Liver (tissue), 9 donors: ENCODE results near the gene TMEM213. TPM values are rescaled to one million over a fixed set of nuclear protein-coding genes. Genes with fewer than 3 reads are reported as not detected.
A peak's percentile ranks its signal among the peaks of the same experiment; 100 is the strongest.

Source experiments
- DNase-seq: peaks from one replicate; pipeline ENCODE4 v3.0.0-alpha.2; 2017; ENCODE audit warnings: low spot score
- H3K27ac ChIP-seq, 2 donors: one replicate each; pipeline ENCODE4 v1.7.0; 2013; ENCODE audit warnings: inconsistent platforms in 2 of 2, low read length in 2 of 2, control low read depth in 1 of 2, low read depth in 1 of 2, mild to moderate bottlenecking in 1 of 2
- H3K27me3 ChIP-seq, 4 donors: one replicate each; pipeline versions ENCODE4 v1.6.1 to v1.7.0; 2013; ENCODE audit warnings: low read length in 3 of 4, inconsistent platforms in 1 of 4, mild to moderate bottlenecking in 1 of 4, moderate library complexity in 1 of 4; ENCODE audit not compliant: control insufficient read depth in 4 of 4, insufficient read depth in 4 of 4
- H3K36me3 ChIP-seq, 4 donors: one replicate each; pipeline versions ENCODE4 v1.6.1 to v1.7.0; 2013; ENCODE audit warnings: low read length in 3 of 4, mild to moderate bottlenecking in 3 of 4, low read depth in 1 of 4, moderate library complexity in 1 of 4; ENCODE audit not compliant: control insufficient read depth in 4 of 4, insufficient read depth in 3 of 4
- H3K4me1 ChIP-seq, 4 donors: one replicate each; pipeline versions ENCODE4 v1.6.1 to v1.7.0; 2013; ENCODE audit warnings: low read length in 3 of 4, mild to moderate bottlenecking in 3 of 4, moderate library complexity in 1 of 4; ENCODE audit not compliant: control insufficient read depth in 4 of 4, insufficient read depth in 4 of 4
- H3K4me3 ChIP-seq, 3 donors: one replicate each; pipeline versions ENCODE4 v1.6.1 to v1.7.0; 2013; ENCODE audit warnings: low read length in 3 of 3, control low read depth in 1 of 3, low read depth in 1 of 3, mild to moderate bottlenecking in 1 of 3
- H3K9ac ChIP-seq, 2 donors: one replicate each; pipeline ENCODE4 v1.7.0; 2013; ENCODE audit warnings: low read length in 2 of 2, mild to moderate bottlenecking in 2 of 2, moderate library complexity in 2 of 2, control low read depth in 1 of 2, low read depth in 1 of 2
- H3K9me3 ChIP-seq, 4 donors: one replicate each; pipeline versions ENCODE4 v1.6.1 to v1.7.0; 2013; ENCODE audit warnings: low read length in 3 of 4; ENCODE audit not compliant: control insufficient read depth in 4 of 4
- ATF3 ChIP-seq: IDR thresholded peaks from 2 replicates; pipeline ENCODE4 v1.6.1; 2016; ENCODE audit warnings: antibody characterized with exemption
- CTCF ChIP-seq: fragments of 150-350 bp; IDR thresholded peaks from 2 replicates; pipeline ENCODE4 v1.5.1; 2017; ENCODE audit warnings: improper control_type of control experiment, low read depth, low read length; ENCODE audit not compliant: missing input control
- EGR1 ChIP-seq, 2 donors: IDR thresholded peaks; 2 replicates each; pipeline ENCODE4 v1.6.1; 2016 to 2018; ENCODE audit warnings: antibody characterized with exemption in 2 of 2, low read depth in 2 of 2
- FOXA1 ChIP-seq: IDR thresholded peaks from 2 replicates; pipeline ENCODE4 v1.6.1; 2016; ENCODE audit warnings: antibody characterized with exemption
- FOXA2 ChIP-seq: IDR thresholded peaks from 2 replicates; pipeline ENCODE4 v1.6.1; 2016; ENCODE audit warnings: antibody characterized with exemption
- GABPA ChIP-seq, 2 donors: IDR thresholded peaks in 1 of 2; conservative IDR thresholded peaks in 1 of 2; 2 replicates each; pipeline ENCODE4 v1.6.1; 2016; ENCODE audit warnings: antibody characterized with exemption in 2 of 2, mild to moderate bottlenecking in 1 of 2, moderate library complexity in 1 of 2
- HNF4G ChIP-seq: IDR thresholded peaks from 2 replicates; pipeline ENCODE4 v1.6.1; 2016; ENCODE audit warnings: antibody characterized with exemption
- JUND ChIP-seq, 2 donors: IDR thresholded peaks; 2 replicates each; pipeline ENCODE4 v1.6.1; 2016; ENCODE audit warnings: antibody characterized with exemption in 2 of 2
- MAX ChIP-seq: IDR thresholded peaks from 2 replicates; pipeline ENCODE4 v1.6.1; 2016; ENCODE audit warnings: antibody characterized with exemption
- NR2F2 ChIP-seq: IDR thresholded peaks from 2 replicates; pipeline ENCODE4 v1.6.1; 2016; ENCODE audit warnings: antibody characterized with exemption
- RAD21 ChIP-seq, 2 donors: IDR thresholded peaks; 2 replicates each; pipeline ENCODE4 v1.6.1; 2016; ENCODE audit warnings: antibody characterized with exemption in 2 of 2, mild to moderate bottlenecking in 2 of 2
- REST ChIP-seq: IDR thresholded peaks from 2 replicates; pipeline ENCODE4 v1.6.1; 2016; ENCODE audit warnings: antibody characterized with exemption, mild to moderate bottlenecking
- RXRA ChIP-seq, 2 donors: IDR thresholded peaks; 2 replicates each; pipeline ENCODE4 v1.6.1; 2017 to 2018; ENCODE audit warnings: antibody characterized with exemption in 2 of 2, mild to moderate bottlenecking in 1 of 2
- TAF1 ChIP-seq: conservative IDR thresholded peaks from 2 replicates; pipeline ENCODE4 v1.6.1; 2016; ENCODE audit warnings: antibody characterized with exemption, mild to moderate bottlenecking
- YY1 ChIP-seq: IDR thresholded peaks from 2 replicates; pipeline ENCODE4 v1.6.1; 2016; ENCODE audit warnings: antibody characterized with exemption, mild to moderate bottlenecking
- WGBS: extraction: QIAGEN DNeasy Blood & Tissue Kit; methylation state at CpG from one replicate; pipeline ENCODE4 v1.1.7; 2013; 5-methylcytosine and 5-hydroxymethylcytosine counted together
- polyA plus RNA-seq, 2 donors: library from polyadenylated mRNA; stranded (reverse) in 1 of 2; unstranded in 1 of 2; fragments of 200-250 nt in 1 of 2; fragments of >200 nt in 1 of 2; fragmentation: Nextera tagmentation in 1 of 2; extraction: Ambion mirVana in 1 of 2; gene quantifications; one replicate each; pipeline versions ENCODE4 v1.2.1 to v1.2.3, GENCODE V29; 2013 to 2015
- total RNA-seq, 2 donors: library from RNA; depleted of rRNA; stranded (reverse); fragments of >200 nt; gene quantifications; one replicate each; pipeline ENCODE4 v1.2.3, GENCODE V29; 2014
- donor health status: healthy.
- donor health status: healthy.
- donor health status: healthy.
- donor health status: healthy.
- donor health status: healthy.

The TMEM213 gene
- total and polyA plus RNA-seq, 4 donors = not detected

GRCh38 chr7:138864667-138865066 lies 66.9 kb downstream of the TMEM213 start:
- H3K27ac ChIP-seq = no peak overlapping the region
- no peak for TF ChIP-seq MAX
- TF ChIP-seq NR2F2 = no peak
- no peak for TF ChIP-seq JUND (IDR thresholded peaks at IDR 0.05)
- TF ChIP-seq EGR1 (IDR thresholded peaks at IDR 0.05; ENCODE audit: low read depth in 2 of 2) = no peak
- TF ChIP-seq CTCF = no peak
- TF ChIP-seq GABPA (IDR thresholded peaks at IDR 0.05 in 1 of 2, conservative IDR thresholded peaks at IDR 0.05 in 1 of 2) = no peak
- no peak for TF ChIP-seq HNF4G
- TF ChIP-seq RXRA (IDR thresholded peaks at IDR 0.05) = no peak
- TF ChIP-seq ATF3 = no peak
- TF ChIP-seq YY1 = no peak
- TF ChIP-seq REST = no peak
- TF ChIP-seq TAF1 = no peak
- TF ChIP-seq FOXA2 = no peak
- no peaks in the 10 kb centered on the region for H3K4me1 ChIP-seq
- no peaks in the 10 kb centered on the region for H3K27me3 ChIP-seq
- WGBS = 90% methylated on average over 3 of the region's 3 CpGs
- no peak for DNase-seq
- H3K9ac ChIP-seq = no peak overlapping the region
- no peaks in the 10 kb centered on the region for H3K9me3 ChIP-seq
- H3K4me3 ChIP-seq = no peak overlapping the region
- H3K36me3 ChIP-seq = no peaks in the 10 kb centered on the region

DNA sequence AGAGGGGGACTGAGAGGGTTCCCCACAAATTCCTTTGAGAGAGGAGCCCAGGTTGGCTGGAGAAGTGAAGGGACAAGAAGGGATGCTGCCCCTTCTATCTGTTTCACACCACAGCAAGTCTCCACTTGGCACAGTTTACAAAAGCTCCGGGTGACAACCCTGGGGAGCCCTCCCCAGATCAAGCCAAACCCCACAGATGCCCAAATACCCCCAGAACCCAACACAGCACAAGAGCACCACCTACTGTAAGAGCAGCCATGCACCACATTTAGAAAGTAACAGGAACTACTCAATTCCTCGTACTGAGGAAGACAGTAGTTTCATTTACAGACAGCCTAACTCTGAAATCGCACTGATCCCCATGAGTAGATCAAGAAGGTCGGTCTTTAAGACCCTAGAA lies 68.0 kb downstream of the TMEM213 start:
- Histone ChIP-seq H3K27me3 (no peaks in the 10 kb centered on the region), H3K9me3 (no peaks in the 10 kb centered on the region), H3K4me3 (no peak overlapping the region), H3K9ac (no peak overlapping the region), H3K36me3 (no peaks in the 10 kb centered on the region), H3K4me1 (no peaks in the 10 kb centered on the region), H3K27ac (no peak overlapping the region)
- WGBS = 82% methylated on average over 4 of the region's 4 CpGs
- TF ChIP-seq RAD21 (IDR thresholded peaks at IDR 0.05) = peak in 1 of 2 donors; percentile 45
- TF ChIP-seq TAF1 = no peak
- no peak for TF ChIP-seq FOXA1
- DNase-seq = no peak
